HG02852 (cell line): ENCODE results near the gene ELP4.
A peak's percentile ranks its signal among the peaks of the same experiment; 100 is the strongest.
"Not testable (repeated sequence)": the region's sequence is repeated elsewhere in the genome, so short reads cannot be mapped to it uniquely, and the experiment has no call there.

Source experiments
- ATAC-seq: cut with Tn5 transposase; IDR thresholded peaks from one replicate; pipeline ENCODE4 v1.9.1; 2021; ENCODE audit warnings: mild to moderate bottlenecking, moderate library complexity; ENCODE audit not compliant: unreplicated experiment

The ELP4 gene

GRCh38 chr11:31641477-31642062 lies 132.0 kb downstream of the ELP4 start:
- no peak for ATAC-seq

- no peak for ATAC-seq
Measured at GRCh38 chr11:31643857-31644256, 134.3 kb downstream of the ELP4 start.

- ATAC-seq, result no peak
Measured at GRCh38 chr11:31645747-31646146, 136.2 kb downstream of the ELP4 start.

- ATAC-seq, result no peak
Measured at GRCh38 chr11:31646216-31646615, 136.6 kb downstream of the ELP4 start.

- no peak for ATAC-seq
Measured at GRCh38 chr11:31649129-31649966, 139.8 kb downstream of the ELP4 start.

GRCh38 chr11:31651208-31651607 lies 141.6 kb downstream of the ELP4 start:
- ATAC-seq, result peak; percentile 32

GRCh38 chr11:31651822-31652221 lies 142.3 kb downstream of the ELP4 start:
- ATAC-seq, result peak; percentile 67

GRCh38 chr11:31652528-31652927 lies 143.0 kb downstream of the ELP4 start:
- peak; percentile 72 for ATAC-seq

GRCh38 chr11:31655483-31655882 lies 145.9 kb downstream of the ELP4 start:
- ATAC-seq, result no peak

GRCh38 chr11:31656051-31656450 lies 146.5 kb downstream of the ELP4 start:
- no peak for ATAC-seq

- no peak for ATAC-seq
Measured at GRCh38 chr11:31657091-31657490, 147.5 kb downstream of the ELP4 start.

- no peak for ATAC-seq
Measured at GRCh38 chr11:31664129-31664528, 154.6 kb downstream of the ELP4 start.

GRCh38 chr11:31664954-31665353 lies 155.4 kb downstream of the ELP4 start:
- no peak for ATAC-seq

- ATAC-seq, result no peak
Measured at GRCh38 chr11:31671681-31672080, 162.1 kb downstream of the ELP4 start.

- not testable (repeated sequence) for ATAC-seq
Measured at GRCh38 chr11:31673108-31673507, 163.5 kb downstream of the ELP4 start.

GRCh38 chr11:31676280-31676982 lies 166.9 kb downstream of the ELP4 start:
- no peak for ATAC-seq

- no peak for ATAC-seq
Measured at GRCh38 chr11:31680770-31681169, 171.2 kb downstream of the ELP4 start.

- ATAC-seq, result no peak
Measured at GRCh38 chr11:31687256-31687655, 177.7 kb downstream of the ELP4 start.

GRCh38 chr11:31687861-31688260 lies 178.3 kb downstream of the ELP4 start:
- no peak for ATAC-seq

- no peak for ATAC-seq
Measured at GRCh38 chr11:31689559-31689958, 180.0 kb downstream of the ELP4 start.

GRCh38 chr11:31690041-31690440 lies 180.5 kb downstream of the ELP4 start:
- ATAC-seq, result no peak

GRCh38 chr11:31690516-31690915 lies 180.9 kb downstream of the ELP4 start:
- no peak for ATAC-seq
